Gastrocnemius medialis (tissue), 4 donors: ENCODE data around the gene CLEC4G. TPM values are rescaled to one million over a fixed set of nuclear protein-coding genes. Genes with fewer than 3 reads are reported as not detected.

Source experiments
- ATAC-seq, 2 donors: fragments of 150-250 bp; one replicate each; pipeline ENCODE4 v1.9.1; 2016
- DNase-seq, 2 donors: peaks; one replicate each; pipeline ENCODE4 v3.0.0-alpha.2; 2019
- H3K27ac ChIP-seq, 4 donors: fragments of 200-600 bp; sonication (generic); 1 replicate in 1 of 4; 2 replicates in 3 of 4; pipeline ENCODE4 v1.5.1; 2016 to 2018; ENCODE audit warnings: mild to moderate bottlenecking in 2 of 4, moderate library complexity in 1 of 4
- H3K27me3 ChIP-seq, 3 donors: fragments of 200-600 bp; sonication (generic) in 2 of 3; 1 replicate in 1 of 3; 2 replicates in 2 of 3; pipeline versions ENCODE4 v1.5.1 to v1.6.0; 2016 to 2019; ENCODE audit warnings: mild to moderate bottlenecking in 1 of 3, moderate library complexity in 1 of 3
- H3K36me3 ChIP-seq, 2 donors: fragments of 200-600 bp; sonication (generic) in 1 of 2; one replicate each; pipeline ENCODE4 v1.5.1; 2017 to 2018
- H3K4me1 ChIP-seq, 2 donors: fragments of 200-600 bp; sonication (generic) in 1 of 2; one replicate each; pipeline ENCODE4 v1.5.1; 2016 to 2017; ENCODE audit warnings: mild to moderate bottlenecking in 2 of 2
- H3K4me3 ChIP-seq, 4 donors: fragments of 200-600 bp; sonication (generic) in 3 of 4; 1 replicate in 1 of 4; 2 replicates in 3 of 4; pipeline ENCODE4 v1.5.1; 2016 to 2019; ENCODE audit warnings: mild to moderate bottlenecking in 2 of 4
- H3K9me3 ChIP-seq, 3 donors: fragments of 200-600 bp; sonication (generic) in 2 of 3; 1 replicate in 1 of 3; 2 replicates in 2 of 3; pipeline ENCODE4 v1.5.1; 2016 to 2019
- POLR2A ChIP-seq, 2 donors: fragments of 450-650 bp; IDR thresholded peaks; one replicate each; pipeline ENCODE4 v1.6.1; 2017; ENCODE audit warnings: antibody characterized with exemption in 2 of 2, mild to moderate bottlenecking in 2 of 2, moderate library complexity in 2 of 2
- in situ Hi-C, 4 donors: fragments of 200-750 bp; cut with MboI; loops; one replicate each; pipeline versions ENCODE4 v1.15.0 to v1.8.0; 2017; ENCODE audit warnings: low sequenced_read_pairs in 4 of 4
- intact Hi-C: fragments of 100-400 bp; cut with DNase I; formaldehyde crosslinking; loops from one replicate; pipeline ENCODE4 v1.15.1; 2023; ENCODE audit warnings: low total_unique reads
- total RNA-seq, 4 donors: library from RNA; depleted of rRNA; stranded (reverse); fragments of >200 nt; gene quantifications; one replicate each; pipeline versions ENCODE4 v1.1.0 to v1.2.3, GENCODE V29; 2016
- TF ChIP-seq, protein P1 (sequence below), 5 experiments: fragments of 450-650 bp in 3 of 5; fragments of 200-600 bp in 2 of 5; sonication (generic) in 2 of 5; IDR thresholded peaks in 4 of 5; conservative IDR thresholded peaks in 1 of 5; 1 replicate in 4 of 5; 2 replicates in 1 of 5; pipeline ENCODE4 v1.5.1; 2016 to 2019; ENCODE audit warnings: antibody characterized with exemption in 5 of 5, mild to moderate bottlenecking in 3 of 5, moderate library complexity in 3 of 5

CLEC4G gene
- total RNA-seq, 4 donors from 2014 or later = 0.86 TPM; not detected in 3

DNA sequence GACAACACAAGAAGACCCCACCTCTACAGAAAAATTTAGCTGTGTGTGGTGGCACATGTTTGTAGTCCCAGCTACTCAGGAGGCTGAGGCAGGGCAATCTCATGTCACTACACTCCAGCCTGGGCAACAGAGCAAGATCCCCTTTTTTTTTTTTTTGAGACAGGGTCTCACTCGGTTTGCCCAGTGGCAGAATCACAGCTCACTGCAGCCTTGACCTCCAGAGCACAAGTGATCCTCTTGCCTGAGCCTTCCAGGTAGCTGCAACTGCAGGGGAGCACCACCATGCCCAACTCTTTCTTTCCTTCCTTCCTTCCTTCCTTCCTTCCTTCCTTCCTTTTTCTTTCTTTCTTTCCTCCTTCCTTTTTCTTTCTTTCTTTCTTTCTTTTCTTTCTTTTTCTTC is 4.2 kb upstream of the CLEC4G start:
- Histone ChIP-seq H3K36me3 (no peaks in the 10 kb centered on the region), H3K27ac (no peak overlapping the region), H3K27me3 (peaks cover under 1 to 11% (median 11%) of the 10 kb centered on the region in 3 donors), H3K4me3 (no peak overlapping the region), H3K9me3 (no peaks in the 10 kb centered on the region), H3K4me1 (no peaks in the 10 kb centered on the region)
- intact Hi-C loops = no loop called here
- no peak for DNase-seq
- ATAC-seq = no peak
- in situ Hi-C loops = no loop called here
- TF ChIP-seq, protein P1, sequence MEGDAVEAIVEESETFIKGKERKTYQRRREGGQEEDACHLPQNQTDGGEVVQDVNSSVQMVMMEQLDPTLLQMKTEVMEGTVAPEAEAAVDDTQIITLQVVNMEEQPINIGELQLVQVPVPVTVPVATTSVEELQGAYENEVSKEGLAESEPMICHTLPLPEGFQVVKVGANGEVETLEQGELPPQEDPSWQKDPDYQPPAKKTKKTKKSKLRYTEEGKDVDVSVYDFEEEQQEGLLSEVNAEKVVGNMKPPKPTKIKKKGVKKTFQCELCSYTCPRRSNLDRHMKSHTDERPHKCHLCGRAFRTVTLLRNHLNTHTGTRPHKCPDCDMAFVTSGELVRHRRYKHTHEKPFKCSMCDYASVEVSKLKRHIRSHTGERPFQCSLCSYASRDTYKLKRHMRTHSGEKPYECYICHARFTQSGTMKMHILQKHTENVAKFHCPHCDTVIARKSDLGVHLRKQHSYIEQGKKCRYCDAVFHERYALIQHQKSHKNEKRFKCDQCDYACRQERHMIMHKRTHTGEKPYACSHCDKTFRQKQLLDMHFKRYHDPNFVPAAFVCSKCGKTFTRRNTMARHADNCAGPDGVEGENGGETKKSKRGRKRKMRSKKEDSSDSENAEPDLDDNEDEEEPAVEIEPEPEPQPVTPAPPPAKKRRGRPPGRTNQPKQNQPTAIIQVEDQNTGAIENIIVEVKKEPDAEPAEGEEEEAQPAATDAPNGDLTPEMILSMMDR (IDR thresholded peaks at IDR 0.05 in 4 of 5, conservative IDR thresholded peaks at IDR 0.05 in 1 of 5) = no peak
- TF ChIP-seq POLR2A (IDR thresholded peaks at IDR 0.05) = no peak

DNA sequence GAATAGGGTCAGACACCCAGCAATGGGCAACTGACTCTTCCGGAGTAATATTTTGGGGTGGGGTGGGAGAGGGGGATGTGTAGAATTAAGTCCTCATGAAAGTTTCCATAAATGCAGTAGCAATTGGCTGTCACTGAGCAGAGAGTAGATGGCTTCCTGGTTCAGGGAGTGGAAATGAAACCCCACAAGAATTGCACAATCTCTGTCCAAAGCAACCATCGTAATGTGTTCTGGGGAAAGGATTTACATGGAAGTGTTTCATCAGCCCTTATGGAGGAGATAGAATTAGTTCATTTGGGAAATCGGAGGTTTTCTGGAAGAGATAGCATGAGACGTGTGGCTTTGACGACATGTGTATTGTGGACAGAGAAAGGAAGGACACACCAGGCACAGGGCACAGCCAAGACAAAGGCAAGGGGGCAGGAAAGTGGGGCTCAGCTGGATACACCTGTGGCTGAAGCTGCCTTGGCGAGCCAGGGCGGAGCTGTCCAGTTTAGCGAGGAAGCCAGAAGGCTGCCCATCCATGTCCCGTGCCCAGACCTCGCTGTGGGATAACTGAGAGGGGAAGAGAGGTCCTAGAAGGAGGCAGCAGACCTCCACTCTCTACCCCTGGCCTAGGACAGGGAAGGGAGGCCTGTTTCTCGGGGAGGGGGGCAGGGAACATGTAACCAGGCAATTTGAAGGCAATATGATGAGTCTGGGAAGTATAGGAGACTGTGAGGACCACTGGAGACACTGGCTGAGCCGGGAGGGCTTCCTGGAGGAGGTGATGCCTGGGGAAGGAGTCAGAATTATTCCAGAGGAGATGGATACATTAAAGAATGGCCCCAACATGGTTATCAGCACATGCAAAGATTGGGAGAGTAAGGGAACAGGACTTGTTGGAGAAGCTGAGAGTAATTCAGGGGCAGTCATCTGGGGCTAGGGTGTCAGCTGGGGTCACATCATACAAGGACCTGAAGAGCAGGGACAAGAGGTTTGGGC is 2.6 kb upstream of the CLEC4G start:
- TF ChIP-seq POLR2A (IDR thresholded peaks at IDR 0.05) = no peak
- TF ChIP-seq, protein P1 (IDR thresholded peaks at IDR 0.05 in 4 of 5, conservative IDR thresholded peaks at IDR 0.05 in 1 of 5) = no peak
- ATAC-seq (no peak), DNase-seq (no peak)
- in situ Hi-C loops (no loop called here), intact Hi-C loops (no loop called here)
- Histone ChIP-seq H3K27ac (no peak overlapping the region), H3K9me3 (no peaks in the 10 kb centered on the region), H3K4me3 (no peak overlapping the region), H3K36me3 (no peaks in the 10 kb centered on the region), H3K27me3 (peaks cover 10 to 26% (median 26%) of the 10 kb centered on the region in 3 donors), H3K4me1 (no peaks in the 10 kb centered on the region)

DNA sequence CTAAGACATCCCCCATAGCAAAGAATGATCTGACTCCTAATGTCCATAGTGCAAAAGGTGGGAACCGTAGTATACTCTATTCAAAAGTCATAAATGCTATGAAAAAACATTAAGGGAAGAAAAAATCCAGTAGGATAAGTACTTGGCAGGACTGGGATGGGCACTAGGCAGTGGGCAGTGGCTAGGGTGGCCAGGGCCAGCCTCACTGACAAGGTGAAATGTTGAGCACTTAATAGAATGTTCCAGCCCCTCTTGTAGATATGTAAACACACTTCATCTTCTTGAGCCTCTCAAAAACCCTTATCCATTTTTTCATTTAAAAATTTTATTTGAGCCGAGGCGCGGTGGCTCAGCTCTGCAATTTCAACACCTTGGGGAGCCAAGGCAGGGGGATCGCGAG is 1.5 kb upstream of the CLEC4G start:
- in situ Hi-C loops = no loop called here
- no peak overlapping the region for H3K27ac ChIP-seq
- no peak for TF ChIP-seq POLR2A (IDR thresholded peaks at IDR 0.05)
- H3K27me3 ChIP-seq = peaks cover 20 to 34% (median 32%) of the 10 kb centered on the region in 3 donors
- ATAC-seq (no peak), DNase-seq (no peak)
- H3K9me3 ChIP-seq = no peaks in the 10 kb centered on the region
- no peaks in the 10 kb centered on the region for H3K36me3 ChIP-seq
- intact Hi-C loops = no loop called here
- H3K4me1 ChIP-seq = no peaks in the 10 kb centered on the region
- H3K4me3 ChIP-seq = no peak overlapping the region

DNA sequence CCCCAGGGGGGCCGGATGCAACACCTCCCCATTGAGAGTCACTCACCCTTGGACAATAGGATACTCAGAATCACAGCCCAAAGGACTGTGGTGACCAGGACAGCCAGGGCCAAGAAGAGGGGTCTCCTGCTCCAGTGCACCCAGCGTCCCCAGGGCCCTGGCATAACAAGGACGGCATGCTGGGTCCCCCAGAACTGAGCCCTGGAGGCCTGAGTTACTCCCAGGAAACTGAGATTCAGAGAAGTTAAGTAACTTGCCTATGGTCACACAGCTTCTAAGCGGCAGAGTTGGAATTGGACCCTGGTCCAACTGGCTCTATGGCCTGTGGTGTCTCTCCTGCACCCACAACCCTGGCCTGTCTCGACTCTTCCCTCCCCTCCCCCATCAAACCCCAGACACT is 295 bp downstream of the CLEC4G start:
- Histone ChIP-seq H3K27ac (no peak overlapping the region), H3K27me3 (peaks cover 23 to 34% (median 32%) of the 10 kb centered on the region in 3 donors), H3K4me3 (no peak overlapping the region), H3K9me3 (no peaks in the 10 kb centered on the region), H3K4me1 (no peaks in the 10 kb centered on the region), H3K36me3 (no peaks in the 10 kb centered on the region)
- in situ Hi-C loops (no loop called here), intact Hi-C loops (no loop called here)
- TF ChIP-seq, protein P1 (IDR thresholded peaks at IDR 0.05 in 4 of 5, conservative IDR thresholded peaks at IDR 0.05 in 1 of 5) = no peak
- no peak for TF ChIP-seq POLR2A (IDR thresholded peaks at IDR 0.05)
- ATAC-seq (no peak), DNase-seq (no peak)

DNA sequence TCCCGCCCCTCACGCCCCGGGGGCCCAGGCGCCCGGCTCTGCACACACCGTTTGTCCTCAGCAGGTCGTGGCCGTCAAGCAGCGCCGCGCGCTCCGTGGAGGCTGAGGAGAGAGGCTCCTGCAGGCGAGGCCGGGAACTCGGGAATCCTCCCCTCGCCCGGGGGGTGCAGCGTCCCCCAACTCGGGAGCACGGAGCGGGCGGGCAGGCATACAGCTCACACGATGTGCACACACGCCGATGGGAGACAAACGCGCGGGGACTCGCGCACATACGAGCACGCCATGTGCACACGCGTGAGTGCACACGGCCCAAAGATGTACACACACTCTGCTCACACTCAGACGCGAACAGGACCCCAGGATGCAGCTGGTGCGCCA is 703 bp downstream of the CLEC4G start:
- H3K27ac ChIP-seq = no peak overlapping the region
- ATAC-seq = no peak
- in situ Hi-C loops = no loop called here
- DNase-seq = no peak
- peaks cover 23 to 34% (median 32%) of the 10 kb centered on the region in 3 donors for H3K27me3 ChIP-seq
- H3K9me3 ChIP-seq = no peaks in the 10 kb centered on the region
- TF ChIP-seq, protein P1 (IDR thresholded peaks at IDR 0.05 in 4 of 5, conservative IDR thresholded peaks at IDR 0.05 in 1 of 5) = no peak
- TF ChIP-seq POLR2A (IDR thresholded peaks at IDR 0.05) = no peak
- H3K36me3 ChIP-seq = no peaks in the 10 kb centered on the region
- intact Hi-C loops = no loop called here
- no peaks in the 10 kb centered on the region for H3K4me1 ChIP-seq
- no peak overlapping the region for H3K4me3 ChIP-seq
